ENCODE data around the gene NCAM2.

NCAM2 gene

DNA sequence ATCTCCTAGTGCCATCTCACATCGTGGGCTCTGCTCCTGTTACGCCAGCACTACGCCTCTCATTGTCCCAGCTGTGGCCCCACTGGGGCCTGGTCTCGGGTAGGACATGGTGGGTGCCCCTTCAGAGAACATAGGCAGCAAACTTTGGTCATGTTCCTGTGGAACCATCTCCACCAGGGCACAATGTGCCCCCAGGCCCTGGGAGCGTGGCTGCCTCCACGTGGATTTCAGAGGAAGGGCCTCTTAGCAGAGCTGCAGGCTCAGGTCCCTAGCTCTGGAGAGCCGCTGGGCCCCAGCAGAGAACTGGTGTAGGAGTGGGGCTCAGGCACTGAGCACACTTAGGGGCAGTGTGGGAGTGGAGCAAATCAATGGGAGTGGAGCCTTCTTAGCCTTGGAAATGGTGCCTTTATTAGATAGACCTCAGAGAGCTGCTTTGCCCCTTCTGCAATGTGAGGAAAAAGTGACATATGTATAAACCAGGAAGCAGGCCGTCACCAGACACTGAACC, 460.0 kb downstream of the NCAM2 start:
- DNase-seq (ENCODE audit: low read depth), result no peak

DNA sequence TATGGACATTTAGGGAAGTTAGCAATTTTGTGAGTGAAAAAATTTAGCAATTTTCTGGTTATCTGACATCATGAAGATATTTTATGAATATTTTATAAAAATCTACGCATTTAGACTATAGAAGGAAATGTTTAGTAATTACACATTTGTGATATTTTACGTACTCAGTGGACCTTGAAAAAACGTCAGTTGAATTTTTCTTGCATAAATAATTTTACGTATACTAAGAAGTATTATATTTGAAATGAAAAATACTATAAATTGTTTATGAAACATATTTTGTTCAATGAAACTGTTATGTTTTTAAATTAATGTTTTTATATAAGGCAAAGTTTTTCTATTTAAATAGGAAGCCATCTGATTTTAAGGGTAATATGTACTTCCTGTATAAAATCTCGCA, 462.8 kb downstream of the NCAM2 start:
- no peak for DNase-seq (ENCODE audit: low read depth)

DNA sequence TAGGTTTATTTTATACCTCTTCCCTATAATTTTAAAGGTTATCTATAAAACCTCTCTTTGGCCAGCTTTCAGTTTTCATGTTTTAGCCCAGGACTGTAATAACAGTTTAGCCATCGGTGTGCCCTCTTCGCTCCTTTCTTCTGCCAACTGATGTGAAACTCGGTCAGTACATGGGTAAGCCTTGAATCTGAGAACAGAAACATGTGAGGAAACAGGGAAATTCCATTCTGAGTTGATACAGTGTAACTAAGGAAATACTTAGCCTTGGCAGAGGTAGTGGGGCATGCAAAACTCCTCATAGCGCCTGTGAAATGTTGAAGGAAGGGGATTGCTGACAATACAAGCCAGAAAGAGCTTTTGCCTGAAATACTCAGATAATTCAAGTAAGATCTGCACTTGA, 465.2 kb downstream of the NCAM2 start:
- DNase-seq (ENCODE audit: low read depth), result peak; percentile 74

DNA sequence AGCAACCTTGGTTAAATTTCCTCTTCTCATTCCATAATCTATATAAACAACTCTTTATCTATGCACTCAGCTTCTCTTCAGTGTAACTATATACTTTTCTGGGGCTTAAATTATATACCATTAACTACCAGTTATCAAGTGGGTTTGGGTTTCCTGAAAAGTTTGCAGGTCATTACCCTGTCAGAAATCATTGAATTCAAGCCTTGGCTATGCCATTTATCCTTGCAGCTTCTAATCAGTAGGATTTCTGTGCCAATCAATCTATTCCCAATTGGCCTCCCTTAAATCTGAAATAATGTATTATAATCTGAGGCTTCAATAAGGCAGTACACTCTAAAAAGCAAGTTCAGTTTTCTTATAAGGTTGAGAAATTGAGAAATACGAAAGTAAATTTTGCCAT, 466.5 kb downstream of the NCAM2 start:
- no peak for DNase-seq (ENCODE audit: low read depth)

DNA sequence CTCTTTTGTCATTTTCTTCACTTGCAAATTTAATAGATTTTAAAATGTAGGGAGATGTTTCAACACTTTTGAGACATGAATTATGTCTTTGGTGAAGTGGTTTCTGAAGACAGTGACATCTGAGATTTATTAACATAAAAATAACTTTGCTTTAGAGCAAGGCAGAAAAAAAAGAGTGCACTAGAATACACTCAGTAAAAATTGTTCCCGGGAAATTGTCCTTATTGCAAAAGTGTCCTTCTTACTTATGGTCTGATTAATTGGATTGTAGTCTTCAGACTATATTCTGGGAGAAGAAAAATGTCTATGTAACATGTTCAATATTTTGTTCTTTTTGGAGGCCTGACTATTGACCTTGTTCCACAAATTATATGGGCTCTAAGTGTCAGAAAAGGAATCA, 468.5 kb downstream of the NCAM2 start:
- DNase-seq (ENCODE audit: low read depth), result no peak

DNA sequence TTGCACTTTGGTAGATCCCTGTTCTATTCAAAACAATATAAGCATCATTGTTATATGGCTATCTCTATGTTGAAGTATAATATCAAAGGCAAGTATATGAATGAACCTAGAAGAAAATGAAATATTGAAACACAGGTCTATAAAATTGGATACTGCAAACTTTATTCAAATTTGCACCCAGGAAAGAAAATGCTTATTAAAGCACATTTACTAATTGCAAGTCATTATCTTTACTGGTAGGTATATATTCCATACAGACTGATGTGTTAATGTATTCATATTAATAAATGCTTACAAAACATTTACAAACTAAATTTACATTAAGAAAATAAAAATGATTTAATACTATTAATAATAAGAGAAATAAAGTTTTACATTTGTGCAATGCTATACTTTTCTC, 469.8 kb downstream of the NCAM2 start:
- DNase-seq (ENCODE audit: low read depth), result no peak

DNA sequence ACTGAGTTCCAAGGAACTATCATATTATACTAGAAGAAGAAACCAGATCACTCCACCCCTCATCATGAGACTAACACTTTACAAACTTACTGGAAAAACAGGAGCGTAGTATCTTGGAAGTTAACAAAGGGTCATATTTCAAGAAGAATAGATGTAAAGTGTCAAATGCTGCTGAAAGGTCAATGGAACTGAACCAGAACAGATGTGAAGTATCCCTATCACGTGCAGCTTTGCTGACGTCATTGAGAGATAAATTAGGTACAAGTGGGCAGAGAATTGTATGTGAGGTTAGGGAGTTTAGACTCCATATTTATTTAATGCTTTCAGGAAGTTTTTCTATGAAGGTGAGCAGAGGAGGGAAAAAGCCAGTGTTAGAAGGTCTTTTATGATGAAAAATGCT, 483.0 kb downstream of the NCAM2 start:
- DNase-seq (ENCODE audit: low read depth), result no peak

DNA sequence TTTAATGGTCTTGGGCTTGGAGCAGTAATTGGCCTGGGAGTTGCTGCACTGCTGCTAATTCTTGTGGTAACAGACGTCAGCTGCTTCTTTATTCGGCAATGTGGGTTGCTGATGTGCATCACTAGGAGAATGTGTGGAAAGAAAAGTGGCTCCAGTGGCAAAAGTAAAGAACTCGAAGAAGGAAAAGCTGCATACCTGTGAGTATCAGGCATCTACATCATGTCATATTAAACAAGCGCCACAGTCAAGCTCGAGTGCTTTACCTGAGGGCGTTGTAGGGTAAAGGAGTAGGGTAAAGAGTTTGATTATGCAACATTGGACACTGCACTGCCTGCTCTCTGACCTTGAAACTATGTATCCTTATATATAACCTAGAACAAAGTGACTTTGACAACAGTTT, 510.6 kb downstream of the NCAM2 start:
- no peak for DNase-seq (ENCODE audit: low read depth)

DNA sequence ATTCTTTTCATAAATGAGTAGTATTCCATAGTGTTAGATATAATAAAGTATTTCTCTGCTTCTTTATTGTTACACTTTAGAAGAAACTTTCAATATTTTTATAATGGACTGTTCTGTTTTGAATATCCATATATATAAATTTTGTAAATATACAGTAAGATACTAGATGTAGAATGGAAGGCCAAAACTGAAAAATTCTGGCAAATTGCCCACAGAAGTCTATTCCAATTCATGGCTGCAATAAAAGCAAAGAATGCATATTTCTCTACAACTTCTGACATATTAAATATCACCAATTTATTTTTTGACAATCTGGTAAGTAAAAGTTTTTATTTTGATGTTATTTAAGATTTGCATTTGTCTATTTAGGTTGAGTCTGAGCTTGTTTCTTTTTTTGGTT, 532.5 kb downstream of the NCAM2 start:
- DNase-seq (ENCODE audit: low read depth), result no peak

DNA sequence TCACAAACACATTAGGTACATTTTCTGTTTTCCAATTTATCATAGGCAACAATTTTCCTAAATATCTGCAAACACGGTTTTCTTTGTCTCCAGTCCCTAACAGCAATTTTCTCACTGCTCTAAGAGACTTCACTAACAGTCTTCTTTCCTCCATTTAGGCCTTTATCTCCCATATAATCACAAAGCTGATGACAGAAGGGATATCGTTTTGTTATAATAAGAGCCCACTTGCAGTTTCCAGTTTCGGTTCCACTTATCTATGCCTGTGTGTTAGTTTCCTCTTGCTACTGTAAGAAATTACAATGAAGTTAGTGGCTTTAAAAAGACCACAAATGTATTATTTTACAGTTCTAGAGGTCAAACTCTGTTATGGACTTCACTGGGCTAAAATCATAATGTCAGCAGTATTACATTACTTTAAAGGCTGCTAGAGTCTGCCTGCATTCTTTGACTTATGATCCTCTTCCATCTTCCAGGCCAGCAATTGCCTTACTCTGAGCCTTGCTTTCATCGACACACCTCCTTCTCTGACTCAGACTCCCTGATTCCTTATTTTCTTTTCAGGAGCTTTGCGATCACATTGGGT, 549.3 kb downstream of the NCAM2 start:
- DNase-seq (ENCODE audit: low read depth), result no peak

DNA sequence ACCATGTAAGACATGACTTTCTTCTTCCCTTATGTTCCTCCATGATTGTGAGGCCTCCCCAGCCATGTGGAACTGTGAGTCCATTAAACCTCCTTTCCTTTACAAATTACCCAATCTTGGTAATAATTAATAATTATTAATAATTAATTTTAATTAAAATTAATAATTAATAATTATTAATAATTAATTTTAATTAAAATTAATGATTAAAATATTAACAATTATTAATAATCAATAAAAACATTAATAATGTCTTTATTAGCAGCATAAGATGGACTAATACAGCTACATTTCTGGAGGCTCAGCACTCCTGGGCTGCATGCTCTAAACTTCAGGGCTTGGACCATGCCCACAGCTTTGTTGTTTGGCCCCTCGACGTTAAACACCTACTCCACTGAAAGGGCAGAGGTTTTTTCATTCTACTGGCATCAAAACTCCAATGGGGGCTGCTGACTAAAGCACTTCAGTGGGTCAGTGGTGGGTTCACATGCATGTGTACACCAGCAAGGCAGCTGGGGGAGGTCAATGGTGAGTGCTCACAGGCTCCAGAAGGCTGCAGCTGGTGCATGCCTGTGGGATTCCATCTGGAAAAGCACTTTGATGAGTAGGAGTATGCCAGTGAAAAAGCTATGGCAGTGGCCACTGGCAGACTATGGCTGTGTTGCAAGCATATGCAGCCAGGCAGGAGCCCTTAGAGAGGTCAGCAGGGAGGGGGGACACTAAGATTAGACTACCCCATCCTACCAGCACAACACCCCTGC, 561.3 kb downstream of the NCAM2 start:
- DNase-seq (ENCODE audit: low read depth), result no peak
